Stimulated activated CD4-positive, alpha-beta T cell treated with anti-CD3 and anti-CD28 coated beads, Interleukin-2, amount 100 ng/mL, for 24 hours (primary cell): ENCODE data around the gene MIS12.

Experiments used
- DNase-seq, 2 donors: peaks; one replicate each; pipeline ENCODE4 v3.0.0-alpha.2; 2020

MIS12 gene

GRCh38 chr17:5486206-5487124, at the start of gene MIS12:
TSS of gene MIS12 (plus strand) at chr17:5486566. CDS start at chr17:5488863, 2,297 bp downstream.
- DNase-seq: peak; percentile 96 to 97

GRCh38 chr17:5437721-5438317, 48.5 kb upstream of the MIS12 start:
- no peak for DNase-seq

- peak; percentile 94 to 96 for DNase-seq
Observed at GRCh38 chr17:5438716-5439445, 47.5 kb upstream of the MIS12 start, which contains the start of gene C1QBP. TSS of gene C1QBP (minus strand) at chr17:5439155. CDS start at chr17:5439073, 82 bp downstream.

GRCh38 chr17:5439446-5439764, 47.0 kb upstream of the MIS12 start:
- DNase-seq: no peak

GRCh38 chr17:5443728-5444127, 42.6 kb upstream of the MIS12 start:
- no peak for DNase-seq

GRCh38 chr17:5444209-5444608, 42.2 kb upstream of the MIS12 start:
- DNase-seq: no peak

- DNase-seq: no peak
Observed at GRCh38 chr17:5446786-5447185, 39.6 kb upstream of the MIS12 start.

GRCh38 chr17:5464717-5465507, 21.5 kb upstream of the MIS12 start:
- no peak for DNase-seq

- DNase-seq: no peak
Observed at GRCh38 chr17:5466295-5466694, 20.1 kb upstream of the MIS12 start.

GRCh38 chr17:5467416-5467815, 18.9 kb upstream of the MIS12 start:
- DNase-seq: no peak

GRCh38 chr17:5468075-5468473, 18.3 kb upstream of the MIS12 start:
- DNase-seq: peak; percentile 20 to 40

- DNase-seq: no peak
Observed at GRCh38 chr17:5472511-5472910, 13.9 kb upstream of the MIS12 start.

GRCh38 chr17:5473906-5474305, 12.5 kb upstream of the MIS12 start:
- no peak for DNase-seq

GRCh38 chr17:5478992-5479391, 7.4 kb upstream of the MIS12 start:
- no peak for DNase-seq

GRCh38 chr17:5480962-5481361, 5.4 kb upstream of the MIS12 start:
- DNase-seq: no peak

GRCh38 chr17:5481451-5481850, 4.9 kb upstream of the MIS12 start:
- DNase-seq: no peak

- no peak for DNase-seq
Observed at GRCh38 chr17:5485270-5486205, 828 bp upstream of the MIS12 start, which contains the start of gene DERL2. TSS of gene DERL2 (minus strand) at chr17:5486178. CDS start at chr17:5486161, 17 bp downstream.

- no peak for DNase-seq
Observed at GRCh38 chr17:5488752-5489151, 2.4 kb downstream of the MIS12 start.

- DNase-seq: no peak
Observed at GRCh38 chr17:5492970-5493369, 6.6 kb downstream of the MIS12 start.

- no peak for DNase-seq
Observed at GRCh38 chr17:5499476-5500231, 13.3 kb downstream of the MIS12 start.

GRCh38 chr17:5500247-5500588, 13.9 kb downstream of the MIS12 start:
- no peak for DNase-seq
